CD4-positive, alpha-beta T cell treated with Interleukin-17A for 4 hours (primary cell): ENCODE results near the gene TIMM44.
A peak's percentile ranks its signal among the peaks of the same experiment; 100 is the strongest.
"Not testable (repeated sequence)": the region's sequence is repeated elsewhere in the genome, so short reads cannot be mapped to it uniquely, and the experiment has no call there.

Source experiments
- DNase-seq: peaks from one replicate; pipeline ENCODE4 v3.0.0-alpha.2; 2020; ENCODE audit warnings: mixed read lengths

The TIMM44 gene

GRCh38 chr19:7894612-7895309 lies 48.7 kb downstream of the TIMM44 start:
- DNase-seq = no peak

DNA sequence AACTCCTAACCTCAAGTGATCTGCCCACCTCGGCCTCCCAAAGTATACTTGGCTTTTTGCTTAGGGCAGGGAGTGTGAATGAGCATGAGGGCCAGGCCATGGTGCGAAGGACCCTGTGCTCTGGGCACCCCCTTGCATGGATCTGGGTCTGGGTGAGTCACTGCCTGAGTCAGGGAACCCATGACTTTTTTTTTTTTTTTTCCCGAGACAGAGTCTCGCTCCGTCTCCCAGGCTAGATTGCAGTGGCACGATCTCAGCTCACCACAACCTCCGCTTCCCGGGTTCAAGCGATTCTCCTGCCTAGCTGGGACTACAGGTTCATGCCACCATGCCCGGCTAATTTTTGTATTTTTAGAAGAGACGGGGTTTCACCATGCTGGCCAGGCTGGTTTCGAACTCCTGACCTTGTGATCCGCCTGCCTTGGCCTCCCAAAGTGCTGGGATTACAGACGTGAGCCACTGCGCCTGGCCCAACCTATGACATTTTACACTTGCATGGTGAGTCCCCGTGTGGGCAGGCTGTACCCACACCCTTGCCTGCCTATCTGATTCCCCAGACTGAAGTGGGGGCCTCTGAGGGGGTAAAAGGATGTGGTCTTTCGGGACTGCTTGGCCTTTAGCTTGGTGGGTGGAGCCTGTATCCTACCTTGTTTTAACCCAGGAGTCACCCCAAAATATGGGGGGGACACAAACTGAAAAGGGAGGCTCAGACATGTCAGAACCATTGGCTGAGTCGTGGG lies 49.9 kb downstream of the TIMM44 start:
- not testable (repeated sequence) for DNase-seq

DNA sequence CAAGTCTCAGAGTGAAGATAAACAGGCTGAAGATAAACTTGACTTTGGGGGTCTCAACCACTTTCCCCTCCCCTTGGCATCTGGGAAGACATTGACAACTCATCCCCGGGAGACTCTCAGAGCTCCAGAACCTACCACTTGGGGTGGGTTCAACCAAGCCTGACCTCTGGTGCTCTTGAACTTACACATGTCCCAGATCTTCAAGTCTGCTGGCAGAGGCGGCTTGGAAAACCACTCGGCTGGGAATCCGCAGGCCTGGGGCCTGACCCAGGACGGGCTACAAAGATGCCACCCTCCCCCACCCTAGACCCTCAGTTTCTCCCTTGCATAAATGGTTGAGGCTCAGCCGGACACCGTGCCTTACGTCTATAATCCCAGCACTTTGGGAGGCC lies 54.6 kb downstream of the TIMM44 start:
- DNase-seq = no peak

DNA sequence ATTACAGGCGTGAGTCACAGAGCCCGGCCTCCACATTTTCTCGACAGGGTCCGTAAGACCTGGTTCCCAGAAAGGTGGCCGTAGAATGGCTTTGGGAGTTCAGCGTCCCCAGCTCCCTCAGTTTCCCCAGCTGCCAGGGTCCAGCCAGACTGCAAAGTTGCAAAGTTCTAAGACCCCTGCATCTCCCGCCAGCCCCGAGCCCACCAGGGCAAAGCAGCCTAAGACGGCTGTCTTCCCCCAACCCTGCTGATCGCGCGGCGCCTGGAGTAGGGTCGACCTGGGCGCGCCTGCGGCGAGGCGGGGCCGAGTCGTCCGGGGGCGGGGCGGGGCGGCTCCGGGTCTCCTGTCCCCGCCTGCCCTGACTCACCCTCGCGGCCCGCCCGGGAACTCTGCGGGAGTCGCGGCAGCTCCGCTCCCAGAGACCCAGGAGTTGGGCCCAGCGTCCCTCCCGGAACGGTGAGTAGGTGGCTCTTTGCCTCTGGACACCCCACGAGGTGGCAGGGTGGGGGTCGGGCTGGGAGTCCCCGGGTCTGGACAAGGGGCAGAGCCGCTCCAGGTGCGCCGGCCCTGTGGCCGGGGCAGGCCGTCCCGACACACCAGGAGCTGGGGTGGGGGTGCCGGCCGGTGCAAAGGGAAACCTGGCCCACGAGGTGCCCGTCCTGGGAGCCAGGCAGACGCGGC lies 55.2 kb downstream of the TIMM44 start, which contains the start of gene LRRC8E:
Gene LRRC8E (plus strand): TSS at position 366 of the 681 bp plus-strand sequence. CDS start 7,094 bp downstream, outside the sequence.
- peak; percentile 63 for DNase-seq

GRCh38 chr19:7887408-7888144 lies 55.9 kb downstream of the TIMM44 start:
- DNase-seq = no peak

- no peak for DNase-seq
Measured at GRCh38 chr19:7885818-7886217, 57.6 kb downstream of the TIMM44 start.

GRCh38 chr19:7883796-7884570 lies 59.5 kb downstream of the TIMM44 start:
- no peak for DNase-seq

GRCh38 chr19:7883105-7883504 lies 60.4 kb downstream of the TIMM44 start:
- no peak for DNase-seq

- no peak for DNase-seq
Measured at GRCh38 chr19:7881910-7882309, 61.6 kb downstream of the TIMM44 start.

GRCh38 chr19:7879836-7880235 lies 63.6 kb downstream of the TIMM44 start:
- DNase-seq = no peak

- DNase-seq = no peak
Measured at GRCh38 chr19:7879111-7879807, 64.2 kb downstream of the TIMM44 start.

- no peak for DNase-seq
Measured at GRCh38 chr19:7877249-7877836, 66.1 kb downstream of the TIMM44 start.
